ENCODE results near the gene DNER. TPM values are rescaled to one million over a fixed set of nuclear protein-coding genes. Genes with fewer than 3 reads are reported as not detected.

The DNER gene
- total RNA-seq, 3 donors from 2014 or later, result 0.55 to 8.4 (median 0.99) TPM

- DNase-seq (no peak), ATAC-seq (no peak)
- H3K4me3 ChIP-seq, result no peak overlapping the region
- intact Hi-C loops (cut with DNase I, micrococcal nuclease), result no loop called here
- no peak for TF ChIP-seq CTCF (IDR thresholded peaks at IDR 0.05)
- no peaks in the 10 kb centered on the region for H3K4me1 ChIP-seq (ENCODE audit: low read depth)
- peaks cover 9% of the 10 kb centered on the region for H3K9me3 ChIP-seq
- H3K36me3 ChIP-seq (ENCODE audit: low read depth), result no peaks in the 10 kb centered on the region
These were observed 18.5 kb upstream of the DNER start for GRCh38 chr2:229732897-229733296.

GRCh38 chr2:229731916-229732315, 17.6 kb upstream of the DNER start:
- no peaks in the 10 kb centered on the region for H3K9me3 ChIP-seq
- H3K36me3 ChIP-seq (ENCODE audit: low read depth), result no peaks in the 10 kb centered on the region
- no peaks in the 10 kb centered on the region for H3K4me1 ChIP-seq (ENCODE audit: low read depth)
- intact Hi-C loops (cut with DNase I, micrococcal nuclease), result no loop called here
- no peak for ATAC-seq
- no peak overlapping the region for H3K4me3 ChIP-seq
- no peak for TF ChIP-seq CTCF (IDR thresholded peaks at IDR 0.05)
- DNase-seq, result no peak

- TF ChIP-seq CTCF (IDR thresholded peaks at IDR 0.05), result no peak
- intact Hi-C loops (cut with DNase I, micrococcal nuclease), result no loop called here
- no peak for ATAC-seq
- no peak for DNase-seq
- no peaks in the 10 kb centered on the region for H3K9me3 ChIP-seq
- no peak overlapping the region for H3K4me3 ChIP-seq
- no peaks in the 10 kb centered on the region for H3K4me1 ChIP-seq (ENCODE audit: low read depth)
- no peaks in the 10 kb centered on the region for H3K36me3 ChIP-seq (ENCODE audit: low read depth)
These were observed 17.0 kb upstream of the DNER start for GRCh38 chr2:229731363-229731762.

GRCh38 chr2:229728370-229728769, 14.0 kb upstream of the DNER start:
- Histone ChIP-seq H3K4me1 (ENCODE audit: low read depth) (no peaks in the 10 kb centered on the region), H3K4me3 (no peak overlapping the region), H3K36me3 (ENCODE audit: low read depth) (no peaks in the 10 kb centered on the region), H3K9me3 (no peaks in the 10 kb centered on the region)
- intact Hi-C loops (cut with DNase I, micrococcal nuclease), result no loop called here
- DNase-seq, result no peak
- ATAC-seq, result no peak
- no peak for TF ChIP-seq CTCF (IDR thresholded peaks at IDR 0.05)

GRCh38 chr2:229726643-229727042, 12.3 kb upstream of the DNER start:
- ATAC-seq, result no peak
- DNase-seq, result no peak
- H3K4me3 ChIP-seq, result no peak overlapping the region
- H3K9me3 ChIP-seq, result no peaks in the 10 kb centered on the region
- TF ChIP-seq CTCF (IDR thresholded peaks at IDR 0.05), result no peak
- no peaks in the 10 kb centered on the region for H3K36me3 ChIP-seq (ENCODE audit: low read depth)
- no peaks in the 10 kb centered on the region for H3K4me1 ChIP-seq (ENCODE audit: low read depth)
- intact Hi-C loops (cut with DNase I, micrococcal nuclease), result no loop called here
